Measurements from ENCODE around the gene TICAM1.

The TICAM1 gene
- 17.9 to 20.1 (median 18.4) reads per million in 3 donors for total RNA-seq

DNA sequence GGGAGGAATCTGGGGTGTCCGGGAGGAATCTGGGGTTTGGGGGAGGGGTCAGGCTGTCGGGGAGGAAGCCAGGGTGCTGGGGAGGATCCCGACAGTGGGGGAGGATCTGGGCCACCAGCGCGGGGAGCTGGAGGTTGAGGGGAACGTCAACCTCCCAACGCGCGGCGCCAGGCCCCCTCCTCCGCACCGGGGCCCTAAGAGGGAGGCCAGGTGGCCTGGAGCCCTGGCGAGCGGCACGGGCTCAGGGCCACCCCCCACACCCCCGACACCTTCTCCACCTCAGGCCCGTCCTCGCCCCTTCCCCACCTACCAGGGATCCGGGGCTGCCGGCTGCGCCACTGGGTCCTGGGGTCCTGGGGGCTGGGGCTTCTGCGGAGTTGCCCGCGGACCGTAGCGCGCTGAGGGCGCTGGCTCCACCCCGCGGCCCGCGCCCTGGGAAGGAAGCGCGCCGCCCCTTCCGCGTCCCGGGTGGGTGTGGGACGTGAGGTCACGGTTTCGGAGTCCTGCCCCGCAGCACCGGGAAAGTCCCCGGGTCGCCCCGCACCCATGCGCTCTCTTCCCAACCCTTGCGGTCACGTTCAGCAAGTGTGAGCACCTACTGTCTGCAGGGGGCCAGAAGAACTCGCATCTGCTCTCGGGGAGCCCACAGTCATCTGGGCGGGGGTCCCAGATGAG is at the start of gene TICAM1:
TICAM1 (minus strand) TSS at position 409 of the 675 bp plus-strand sequence. CDS start 13,335 bp downstream, outside the sequence.
- H3K9me3 ChIP-seq (ENCODE audit: control insufficient read depth, low read length): no peaks in the 10 kb centered on the region
- H3K4me3 ChIP-seq (ENCODE audit: insufficient read depth, low read depth, low read length, poor library complexity, severe bottlenecking): peak within 1 kb of the TSS; percentile 91
- H3K4me1 ChIP-seq (ENCODE audit: control insufficient read depth, insufficient read depth, low read length, poor library complexity, severe bottlenecking): peaks cover 14% of the 10 kb centered on the region
- H3K27ac ChIP-seq (ENCODE audit: insufficient read depth, low read length, poor library complexity, severe bottlenecking): peak within 1 kb of the TSS; percentile 78
- no peaks in the 10 kb centered on the region for H3K27me3 ChIP-seq (replicated peaks; ENCODE audit: control insufficient read depth, insufficient read depth, low read length, poor library complexity, severe bottlenecking)
- H3K36me3 ChIP-seq (ENCODE audit: control insufficient read depth, insufficient read depth, low read length): no peaks in the 10 kb centered on the region
- peak; percentile 75 to 85 (median 81) for DNase-seq

- DNase-seq: no peak
- peaks cover 4% of the 10 kb centered on the region for H3K4me1 ChIP-seq (ENCODE audit: control insufficient read depth, insufficient read depth, low read length, poor library complexity, severe bottlenecking)
- no peak overlapping the region for H3K4me3 ChIP-seq (ENCODE audit: insufficient read depth, low read depth, low read length, poor library complexity, severe bottlenecking)
- no peaks in the 10 kb centered on the region for H3K9me3 ChIP-seq (ENCODE audit: control insufficient read depth, low read length)
- H3K27me3 ChIP-seq (replicated peaks; ENCODE audit: control insufficient read depth, insufficient read depth, low read length, poor library complexity, severe bottlenecking): peaks cover 3% of the 10 kb centered on the region
- H3K27ac ChIP-seq (ENCODE audit: insufficient read depth, low read length, poor library complexity, severe bottlenecking): no peak overlapping the region
- H3K36me3 ChIP-seq (ENCODE audit: control insufficient read depth, insufficient read depth, low read length): no peaks in the 10 kb centered on the region
These were observed 47.5 kb upstream of the TICAM1 start for GRCh38 chr19:4879041-4879440.

- Histone ChIP-seq H3K4me1 (ENCODE audit: control insufficient read depth, insufficient read depth, low read length, poor library complexity, severe bottlenecking) (peaks cover 4% of the 10 kb centered on the region), H3K4me3 (ENCODE audit: insufficient read depth, low read depth, low read length, poor library complexity, severe bottlenecking) (no peak overlapping the region), H3K36me3 (ENCODE audit: control insufficient read depth, insufficient read depth, low read length) (no peaks in the 10 kb centered on the region), H3K27ac (ENCODE audit: insufficient read depth, low read length, poor library complexity, severe bottlenecking) (no peak overlapping the region), H3K27me3 (replicated peaks; ENCODE audit: control insufficient read depth, insufficient read depth, low read length, poor library complexity, severe bottlenecking) (peaks cover 3% of the 10 kb centered on the region), H3K9me3 (ENCODE audit: control insufficient read depth, low read length) (no peaks in the 10 kb centered on the region)
- no peak for DNase-seq
These were observed 47.0 kb upstream of the TICAM1 start for GRCh38 chr19:4878491-4878968.

- Histone ChIP-seq H3K36me3 (ENCODE audit: control insufficient read depth, insufficient read depth, low read length) (no peaks in the 10 kb centered on the region), H3K27ac (ENCODE audit: insufficient read depth, low read length, poor library complexity, severe bottlenecking) (no peak overlapping the region), H3K4me3 (ENCODE audit: insufficient read depth, low read depth, low read length, poor library complexity, severe bottlenecking) (no peak overlapping the region), H3K9me3 (ENCODE audit: control insufficient read depth, low read length) (no peaks in the 10 kb centered on the region), H3K4me1 (ENCODE audit: control insufficient read depth, insufficient read depth, low read length, poor library complexity, severe bottlenecking) (peaks cover 4% of the 10 kb centered on the region), H3K27me3 (replicated peaks; ENCODE audit: control insufficient read depth, insufficient read depth, low read length, poor library complexity, severe bottlenecking) (peaks cover 3% of the 10 kb centered on the region)
- DNase-seq: no peak
These were observed 46.4 kb upstream of the TICAM1 start for GRCh38 chr19:4877753-4878490.

DNA sequence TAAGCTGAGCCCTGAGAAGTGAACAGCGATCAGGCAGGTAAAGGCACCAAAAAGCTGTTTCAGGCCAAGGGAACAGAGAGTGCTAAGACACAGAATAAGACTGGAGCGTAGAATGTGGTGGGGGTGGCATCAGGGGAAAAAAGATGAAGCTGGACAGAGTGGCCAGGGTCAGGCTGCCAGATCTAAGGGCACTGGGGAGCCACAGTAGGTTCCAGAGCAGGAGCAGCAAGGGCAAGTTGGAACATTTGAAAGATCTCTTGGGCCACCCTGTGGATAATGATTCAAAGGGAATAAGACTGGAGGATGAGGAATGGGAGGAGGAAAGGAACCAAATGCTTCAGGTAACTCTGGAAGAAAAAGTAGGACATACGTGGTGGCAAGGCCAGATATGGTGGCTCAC is 42.4 kb upstream of the TICAM1 start:
- Histone ChIP-seq H3K4me3 (ENCODE audit: insufficient read depth, low read depth, low read length, poor library complexity, severe bottlenecking) (no peak overlapping the region), H3K4me1 (ENCODE audit: control insufficient read depth, insufficient read depth, low read length, poor library complexity, severe bottlenecking) (peaks cover 4% of the 10 kb centered on the region), H3K36me3 (ENCODE audit: control insufficient read depth, insufficient read depth, low read length) (no peaks in the 10 kb centered on the region), H3K27ac (ENCODE audit: insufficient read depth, low read length, poor library complexity, severe bottlenecking) (no peak overlapping the region), H3K27me3 (replicated peaks; ENCODE audit: control insufficient read depth, insufficient read depth, low read length, poor library complexity, severe bottlenecking) (peaks cover 3% of the 10 kb centered on the region), H3K9me3 (ENCODE audit: control insufficient read depth, low read length) (no peaks in the 10 kb centered on the region)
- no peak for DNase-seq

DNA sequence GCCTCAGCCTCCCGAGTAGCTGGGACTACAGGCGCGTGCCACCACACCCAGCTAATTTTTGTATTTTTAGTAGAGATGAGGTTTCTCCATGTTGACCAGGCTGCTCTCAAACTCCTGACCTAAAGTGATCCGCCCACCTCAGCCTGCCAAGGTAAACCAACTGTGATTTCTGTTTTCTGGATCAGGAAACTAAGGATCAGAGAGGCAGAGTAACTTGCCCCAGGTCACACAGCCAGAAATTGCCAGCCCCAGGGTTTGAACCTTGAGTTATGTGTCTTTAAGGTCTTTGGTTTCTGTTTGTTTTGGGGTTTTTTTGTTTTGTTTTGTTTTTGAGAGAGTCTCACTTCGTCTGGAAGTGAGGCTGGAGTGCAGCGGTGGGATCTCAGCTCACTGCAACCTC is 40.2 kb upstream of the TICAM1 start:
- Histone ChIP-seq H3K9me3 (ENCODE audit: control insufficient read depth, low read length) (no peaks in the 10 kb centered on the region), H3K4me1 (ENCODE audit: control insufficient read depth, insufficient read depth, low read length, poor library complexity, severe bottlenecking) (no peaks in the 10 kb centered on the region), H3K4me3 (ENCODE audit: insufficient read depth, low read depth, low read length, poor library complexity, severe bottlenecking) (no peak overlapping the region), H3K27ac (ENCODE audit: insufficient read depth, low read length, poor library complexity, severe bottlenecking) (no peak overlapping the region), H3K36me3 (ENCODE audit: control insufficient read depth, insufficient read depth, low read length) (no peaks in the 10 kb centered on the region), H3K27me3 (replicated peaks; ENCODE audit: control insufficient read depth, insufficient read depth, low read length, poor library complexity, severe bottlenecking) (no peaks in the 10 kb centered on the region)
- no peak for DNase-seq

DNA sequence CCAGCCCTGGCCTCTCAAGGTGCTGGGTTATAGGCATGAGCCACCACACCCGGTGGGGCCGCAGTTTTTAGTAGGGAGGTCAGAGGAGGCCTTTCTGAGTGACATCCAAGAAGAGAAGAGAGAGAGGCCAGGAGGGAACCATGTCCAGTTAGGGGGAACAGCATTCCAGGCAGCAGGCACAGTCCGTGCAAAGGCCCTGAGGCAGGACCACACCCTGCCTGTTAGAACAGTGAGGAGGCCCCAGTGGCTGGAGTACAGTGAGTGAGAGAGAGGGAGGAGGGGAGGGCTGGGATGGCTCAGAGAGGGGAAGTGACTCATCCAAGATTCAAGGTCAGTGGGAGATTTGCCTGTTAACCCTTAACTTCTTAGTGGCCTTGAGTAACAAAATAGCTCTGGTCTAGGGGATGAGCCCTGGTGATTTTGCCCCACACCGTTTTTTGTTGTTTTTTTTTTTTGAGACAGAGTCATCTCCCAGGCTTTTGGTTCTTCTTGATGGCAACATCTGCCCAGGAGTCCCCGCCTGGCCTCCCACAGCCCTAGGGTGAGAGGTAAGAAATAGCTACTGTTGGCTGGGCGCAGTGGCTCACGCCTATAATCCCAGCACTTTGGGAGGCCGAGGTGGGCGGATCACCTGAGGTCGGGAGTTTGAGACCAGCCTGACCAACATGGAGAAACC is 38.7 kb upstream of the TICAM1 start:
- DNase-seq: no peak
- H3K4me3 ChIP-seq (ENCODE audit: insufficient read depth, low read depth, low read length, poor library complexity, severe bottlenecking): no peak overlapping the region

GRCh38 chr19:4868286-4868834 is 36.8 kb upstream of the TICAM1 start:
- H3K27ac ChIP-seq (ENCODE audit: insufficient read depth, low read length, poor library complexity, severe bottlenecking): no peak overlapping the region
- H3K4me3 ChIP-seq (ENCODE audit: insufficient read depth, low read depth, low read length, poor library complexity, severe bottlenecking): peak overlapping the region; percentile 72
- no peaks in the 10 kb centered on the region for H3K36me3 ChIP-seq (ENCODE audit: control insufficient read depth, insufficient read depth, low read length)
- no peak for DNase-seq
- H3K4me1 ChIP-seq (ENCODE audit: control insufficient read depth, insufficient read depth, low read length, poor library complexity, severe bottlenecking): no peaks in the 10 kb centered on the region
- no peaks in the 10 kb centered on the region for H3K27me3 ChIP-seq (replicated peaks; ENCODE audit: control insufficient read depth, insufficient read depth, low read length, poor library complexity, severe bottlenecking)
- H3K9me3 ChIP-seq (ENCODE audit: control insufficient read depth, low read length): no peaks in the 10 kb centered on the region

More for the DNA sequence above, 38.7 kb upstream of the TICAM1 start:
- H3K36me3 ChIP-seq (ENCODE audit: control insufficient read depth, insufficient read depth, low read length): no peaks in the 10 kb centered on the region
- H3K9me3 ChIP-seq (ENCODE audit: control insufficient read depth, low read length): no peaks in the 10 kb centered on the region
- no peaks in the 10 kb centered on the region for H3K4me1 ChIP-seq (ENCODE audit: control insufficient read depth, insufficient read depth, low read length, poor library complexity, severe bottlenecking)
- no peak overlapping the region for H3K27ac ChIP-seq (ENCODE audit: insufficient read depth, low read length, poor library complexity, severe bottlenecking)
- H3K27me3 ChIP-seq (replicated peaks; ENCODE audit: control insufficient read depth, insufficient read depth, low read length, poor library complexity, severe bottlenecking): no peaks in the 10 kb centered on the region

DNA sequence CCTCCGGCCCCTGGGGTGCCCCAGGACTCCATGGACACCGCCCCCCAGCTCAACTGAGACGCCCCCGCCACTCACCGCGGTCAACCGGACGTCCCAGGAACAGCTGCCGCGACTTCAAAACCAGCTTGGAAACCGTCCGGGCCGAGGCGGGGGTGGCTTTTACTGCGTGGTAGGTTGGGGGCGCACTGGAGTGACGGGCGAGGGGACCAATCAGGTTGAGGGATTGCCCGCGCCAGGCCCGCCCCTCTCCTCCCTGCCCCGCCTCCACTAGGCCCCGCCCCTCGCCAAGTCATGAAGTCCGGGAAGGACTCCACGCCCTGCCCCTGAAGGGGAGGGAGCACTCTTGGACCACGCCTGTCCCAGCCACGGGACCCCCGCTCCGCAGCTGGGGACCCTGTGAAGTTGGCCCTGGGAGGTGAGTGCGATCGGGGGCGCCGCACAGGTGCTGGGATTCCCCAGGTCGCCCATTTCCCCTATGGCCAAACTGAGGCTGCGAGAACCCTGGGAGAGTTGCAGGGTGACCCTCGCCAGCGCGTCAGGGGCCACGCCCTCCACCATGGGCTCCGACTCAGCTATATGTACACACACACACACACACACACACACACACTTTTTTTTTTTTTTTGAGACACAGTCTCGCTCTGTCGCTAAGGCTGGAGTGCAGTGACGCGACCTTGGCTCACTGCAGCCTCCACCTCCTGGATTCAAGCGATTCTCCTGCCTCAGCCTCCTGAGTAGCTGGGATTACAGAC is 36.2 kb upstream of the TICAM1 start, which contains the start of gene PLIN3:
PLIN3 (minus strand) TSS at position 134 of the 752 bp plus-strand sequence. CDS start 6,273 bp downstream, outside the sequence.
- peak; percentile 80 to 88 (median 84) for DNase-seq
- Histone ChIP-seq H3K27ac (ENCODE audit: insufficient read depth, low read length, poor library complexity, severe bottlenecking) (peak within 1 kb of the TSS; percentile 68), H3K9me3 (ENCODE audit: control insufficient read depth, low read length) (no peaks in the 10 kb centered on the region), H3K4me1 (ENCODE audit: control insufficient read depth, insufficient read depth, low read length, poor library complexity, severe bottlenecking) (no peaks in the 10 kb centered on the region), H3K27me3 (replicated peaks; ENCODE audit: control insufficient read depth, insufficient read depth, low read length, poor library complexity, severe bottlenecking) (no peaks in the 10 kb centered on the region), H3K36me3 (ENCODE audit: control insufficient read depth, insufficient read depth, low read length) (no peaks in the 10 kb centered on the region), H3K4me3 (ENCODE audit: insufficient read depth, low read depth, low read length, poor library complexity, severe bottlenecking) (peak within 1 kb of the TSS; percentile 72)

Data from effector memory CD4-positive, alpha-beta T cell (primary cell).